HUES48 (cell line): ENCODE measurements around the gene ZNF445.

Experiments
- H3K27ac ChIP-seq: one replicate; pipeline ENCODE4 v1.7.0; 2013; ENCODE audit warnings: low read depth, low read length, inconsistent platforms
- H3K27me3 ChIP-seq: 2 replicates; pipeline ENCODE4 v1.6.1; 2013; ENCODE audit warnings: mild to moderate bottlenecking, low read length; ENCODE audit not compliant: control insufficient read depth, insufficient read depth
- H3K36me3 ChIP-seq: 2 replicates; pipeline ENCODE4 v1.6.1; 2013; ENCODE audit warnings: low read length; ENCODE audit not compliant: control insufficient read depth, insufficient read depth
- H3K4me1 ChIP-seq: 2 replicates; pipeline ENCODE4 v1.6.1; 2013; ENCODE audit warnings: mild to moderate bottlenecking, low read length; ENCODE audit not compliant: control insufficient read depth, insufficient read depth
- H3K4me3 ChIP-seq: 2 replicates; pipeline ENCODE4 v1.5.1; 2013; ENCODE audit warnings: mild to moderate bottlenecking, low read depth, low read length
- H3K9ac ChIP-seq: 2 replicates; pipeline ENCODE4 v1.6.1; 2013; ENCODE audit warnings: mild to moderate bottlenecking, low read depth, low read length, moderate library complexity
- H3K9me3 ChIP-seq: 2 replicates; pipeline ENCODE4 v1.6.1; 2013; ENCODE audit warnings: low read length; ENCODE audit not compliant: control insufficient read depth, insufficient read depth

Gene ZNF445

GRCh38 chr3:44455318-44455717 lies 22.2 kb downstream of the ZNF445 start:
- Histone ChIP-seq H3K9me3 (peaks cover 6% of the 10 kb centered on the region; the same call in 1 of the 2 replicates), H3K27me3 (no peaks in the 10 kb centered on the region), H3K27ac (no peak overlapping the region), H3K9ac (no peak overlapping the region), H3K4me3 (no peak overlapping the region), H3K36me3 (peaks cover 54% of the 10 kb centered on the region), H3K4me1 (no peaks in the 10 kb centered on the region)

GRCh38 chr3:44454258-44454657 lies 23.2 kb downstream of the ZNF445 start:
- H3K9ac ChIP-seq = no peak overlapping the region
- no peak overlapping the region for H3K4me3 ChIP-seq
- no peaks in the 10 kb centered on the region for H3K27me3 ChIP-seq
- no peaks in the 10 kb centered on the region for H3K9me3 ChIP-seq
- no peak overlapping the region for H3K27ac ChIP-seq
- H3K36me3 ChIP-seq = peaks cover 65% of the 10 kb centered on the region
- no peaks in the 10 kb centered on the region for H3K4me1 ChIP-seq

GRCh38 chr3:44451441-44451840 lies 26.0 kb downstream of the ZNF445 start:
- H3K9me3 ChIP-seq = peaks cover 11% of the 10 kb centered on the region; the same call in 1 of the 2 replicates
- H3K9ac ChIP-seq = no peak overlapping the region
- no peaks in the 10 kb centered on the region for H3K4me1 ChIP-seq
- peaks cover 84% of the 10 kb centered on the region for H3K36me3 ChIP-seq
- H3K4me3 ChIP-seq = no peak overlapping the region
- no peaks in the 10 kb centered on the region for H3K27me3 ChIP-seq
- no peak overlapping the region for H3K27ac ChIP-seq

- H3K27me3 ChIP-seq = no peaks in the 10 kb centered on the region
- H3K9ac ChIP-seq = no peak overlapping the region
- H3K9me3 ChIP-seq = peaks cover 11% of the 10 kb centered on the region; the same call in 1 of the 2 replicates
- no peaks in the 10 kb centered on the region for H3K4me1 ChIP-seq
- H3K4me3 ChIP-seq = no peak overlapping the region
- peaks cover 81% of the 10 kb centered on the region for H3K36me3 ChIP-seq
- H3K27ac ChIP-seq = no peak overlapping the region
Measured at GRCh38 chr3:44446929-44447328, 30.5 kb downstream of the ZNF445 start.

- H3K4me1 ChIP-seq = no peaks in the 10 kb centered on the region
- no peaks in the 10 kb centered on the region for H3K27me3 ChIP-seq
- H3K4me3 ChIP-seq = no peak overlapping the region
- no peak overlapping the region for H3K9ac ChIP-seq
- H3K27ac ChIP-seq = no peak overlapping the region
- H3K9me3 ChIP-seq = peaks cover 11% of the 10 kb centered on the region; the same call in 1 of the 2 replicates
- H3K36me3 ChIP-seq = peaks cover 71% of the 10 kb centered on the region
Measured at GRCh38 chr3:44445786-44446185, 31.7 kb downstream of the ZNF445 start.

- Histone ChIP-seq H3K9me3 (peaks cover 11% of the 10 kb centered on the region; the same call in 1 of the 2 replicates), H3K4me1 (no peaks in the 10 kb centered on the region), H3K4me3 (no peak overlapping the region), H3K27me3 (no peaks in the 10 kb centered on the region), H3K9ac (no peak overlapping the region), H3K27ac (no peak overlapping the region), H3K36me3 (peaks cover 65% of the 10 kb centered on the region)
Measured at GRCh38 chr3:44444896-44445691, 32.4 kb downstream of the ZNF445 start.

- H3K27ac ChIP-seq = no peak overlapping the region
- H3K4me3 ChIP-seq = no peak overlapping the region
- H3K4me1 ChIP-seq = no peaks in the 10 kb centered on the region
- no peaks in the 10 kb centered on the region for H3K27me3 ChIP-seq
- H3K9me3 ChIP-seq = peaks cover 11% of the 10 kb centered on the region; the same call in 1 of the 2 replicates
- H3K36me3 ChIP-seq = peaks cover 58% of the 10 kb centered on the region
- H3K9ac ChIP-seq = no peak overlapping the region
Measured at GRCh38 chr3:44444437-44444836, 33.0 kb downstream of the ZNF445 start.

- H3K4me3 ChIP-seq = no peak overlapping the region
- H3K9me3 ChIP-seq = peaks cover 2% of the 10 kb centered on the region; the same call in 1 of the 2 replicates
- no peak overlapping the region for H3K27ac ChIP-seq
- no peak overlapping the region for H3K9ac ChIP-seq
- H3K27me3 ChIP-seq = no peaks in the 10 kb centered on the region
- no peaks in the 10 kb centered on the region for H3K4me1 ChIP-seq
- peaks cover 41% of the 10 kb centered on the region for H3K36me3 ChIP-seq
Measured at GRCh38 chr3:44442596-44443309, 34.7 kb downstream of the ZNF445 start.

- Histone ChIP-seq H3K9me3 (no peaks in the 10 kb centered on the region), H3K4me3 (no peak overlapping the region), H3K27ac (no peak overlapping the region), H3K4me1 (no peaks in the 10 kb centered on the region), H3K27me3 (no peaks in the 10 kb centered on the region), H3K36me3 (peaks cover 19% of the 10 kb centered on the region), H3K9ac (no peak overlapping the region)
Measured at GRCh38 chr3:44439499-44440295, 37.8 kb downstream of the ZNF445 start.

- no peaks in the 10 kb centered on the region for H3K9me3 ChIP-seq
- H3K4me1 ChIP-seq = no peaks in the 10 kb centered on the region
- H3K4me3 ChIP-seq = no peak overlapping the region
- no peaks in the 10 kb centered on the region for H3K27me3 ChIP-seq
- no peak overlapping the region for H3K9ac ChIP-seq
- no peak overlapping the region for H3K27ac ChIP-seq
- H3K36me3 ChIP-seq = peaks cover 9% of the 10 kb centered on the region
Measured at GRCh38 chr3:44437800-44438199, 39.7 kb downstream of the ZNF445 start.
